Measurements from ENCODE around the gene FLNB.

The FLNB gene

GRCh38 chr3:58092521-58092920 is 84.3 kb downstream of the FLNB start:
- no peak; the same call in 1 of the 3 replicates for ATAC-seq
- no peak for TF ChIP-seq TOX (CRISPR knock-in tag; IDR thresholded peaks at IDR 0.05; ENCODE audit: borderline replicate concordance)
- no peak for TF ChIP-seq TCF4 (CRISPR knock-in tag; IDR thresholded peaks at IDR 0.05; ENCODE audit: borderline replicate concordance)

- TF ChIP-seq ZFP30 (CRISPR knock-in tag; IDR thresholded peaks at IDR 0.05): no peak
- TF ChIP-seq ZNF8 (CRISPR knock-in tag; IDR thresholded peaks at IDR 0.05): peak; percentile 96
- TF ChIP-seq ZFP3 (CRISPR knock-in tag; IDR thresholded peaks at IDR 0.05): 0 out of 2 replicates have a peak, but pooled peaks have one; percentile 29
- ATAC-seq: peak; percentile 62
These were observed 85.5 kb downstream of the FLNB start for GRCh38 chr3:58093574-58094195.

- ATAC-seq: no peak
- TF ChIP-seq PATZ1 (CRISPR knock-in tag; IDR thresholded peaks at IDR 0.05; ENCODE audit: borderline replicate concordance) (no peak), CSDC2 (CRISPR knock-in tag; IDR thresholded peaks at IDR 0.05) (no peak), ZNF70 (CRISPR knock-in tag; IDR thresholded peaks at IDR 0.05) (no peak), ZFP30 (CRISPR knock-in tag; IDR thresholded peaks at IDR 0.05) (no peak), CREB5 (CRISPR knock-in tag; IDR thresholded peaks at IDR 0.05; ENCODE audit: low read depth) (no peak), ZNF565 (CRISPR knock-in tag; conservative IDR thresholded peaks at IDR 0.05; ENCODE audit: low read depth) (no peak), PPARA (CRISPR knock-in tag; IDR thresholded peaks at IDR 0.05; ENCODE audit: borderline replicate concordance) (no peak), ZC3H10 (CRISPR knock-in tag; IDR thresholded peaks at IDR 0.05) (no peak), TOX (CRISPR knock-in tag; IDR thresholded peaks at IDR 0.05; ENCODE audit: borderline replicate concordance) (no peak), ESRRG (CRISPR knock-in tag; IDR thresholded peaks at IDR 0.05) (no peak), CSRNP3 (CRISPR knock-in tag; IDR thresholded peaks at IDR 0.05) (no peak), ZNF8 (CRISPR knock-in tag; IDR thresholded peaks at IDR 0.05) (no peak)
- TF ChIP-seq, protein P1, sequence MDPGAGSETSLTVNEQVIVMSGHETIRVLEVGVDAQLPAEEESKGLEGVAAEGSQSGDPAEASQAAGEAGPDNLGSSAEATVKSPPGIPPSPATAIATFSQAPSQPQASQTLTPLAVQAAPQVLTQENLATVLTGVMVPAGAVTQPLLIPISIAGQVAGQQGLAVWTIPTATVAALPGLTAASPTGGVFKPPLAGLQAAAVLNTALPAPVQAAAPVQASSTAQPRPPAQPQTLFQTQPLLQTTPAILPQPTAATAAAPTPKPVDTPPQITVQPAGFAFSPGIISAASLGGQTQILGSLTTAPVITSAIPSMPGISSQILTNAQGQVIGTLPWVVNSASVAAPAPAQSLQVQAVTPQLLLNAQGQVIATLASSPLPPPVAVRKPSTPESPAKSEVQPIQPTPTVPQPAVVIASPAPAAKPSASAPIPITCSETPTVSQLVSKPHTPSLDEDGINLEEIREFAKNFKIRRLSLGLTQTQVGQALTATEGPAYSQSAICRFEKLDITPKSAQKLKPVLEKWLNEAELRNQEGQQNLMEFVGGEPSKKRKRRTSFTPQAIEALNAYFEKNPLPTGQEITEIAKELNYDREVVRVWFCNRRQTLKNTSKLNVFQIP (CRISPR knock-in tag; IDR thresholded peaks at IDR 0.05; ENCODE audit: borderline replicate concordance, low read depth): no peak
- TF ChIP-seq, protein P2, sequence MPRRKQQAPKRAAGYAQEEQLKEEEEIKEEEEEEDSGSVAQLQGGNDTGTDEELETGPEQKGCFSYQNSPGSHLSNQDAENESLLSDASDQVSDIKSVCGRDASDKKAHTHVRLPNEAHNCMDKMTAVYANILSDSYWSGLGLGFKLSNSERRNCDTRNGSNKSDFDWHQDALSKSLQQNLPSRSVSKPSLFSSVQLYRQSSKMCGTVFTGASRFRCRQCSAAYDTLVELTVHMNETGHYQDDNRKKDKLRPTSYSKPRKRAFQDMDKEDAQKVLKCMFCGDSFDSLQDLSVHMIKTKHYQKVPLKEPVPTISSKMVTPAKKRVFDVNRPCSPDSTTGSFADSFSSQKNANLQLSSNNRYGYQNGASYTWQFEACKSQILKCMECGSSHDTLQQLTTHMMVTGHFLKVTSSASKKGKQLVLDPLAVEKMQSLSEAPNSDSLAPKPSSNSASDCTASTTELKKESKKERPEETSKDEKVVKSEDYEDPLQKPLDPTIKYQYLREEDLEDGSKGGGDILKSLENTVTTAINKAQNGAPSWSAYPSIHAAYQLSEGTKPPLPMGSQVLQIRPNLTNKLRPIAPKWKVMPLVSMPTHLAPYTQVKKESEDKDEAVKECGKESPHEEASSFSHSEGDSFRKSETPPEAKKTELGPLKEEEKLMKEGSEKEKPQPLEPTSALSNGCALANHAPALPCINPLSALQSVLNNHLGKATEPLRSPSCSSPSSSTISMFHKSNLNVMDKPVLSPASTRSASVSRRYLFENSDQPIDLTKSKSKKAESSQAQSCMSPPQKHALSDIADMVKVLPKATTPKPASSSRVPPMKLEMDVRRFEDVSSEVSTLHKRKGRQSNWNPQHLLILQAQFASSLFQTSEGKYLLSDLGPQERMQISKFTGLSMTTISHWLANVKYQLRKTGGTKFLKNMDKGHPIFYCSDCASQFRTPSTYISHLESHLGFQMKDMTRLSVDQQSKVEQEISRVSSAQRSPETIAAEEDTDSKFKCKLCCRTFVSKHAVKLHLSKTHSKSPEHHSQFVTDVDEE (CRISPR knock-in tag; IDR thresholded peaks at IDR 0.05): no peak
These were observed 86.4 kb downstream of the FLNB start for GRCh38 chr3:58094657-58095056.

GRCh38 chr3:58095603-58096138 is 87.4 kb downstream of the FLNB start:
- ATAC-seq: no peak
- TF ChIP-seq PPARA (CRISPR knock-in tag; IDR thresholded peaks at IDR 0.05; ENCODE audit: borderline replicate concordance): no peak
- TF ChIP-seq CSDC2 (CRISPR knock-in tag; IDR thresholded peaks at IDR 0.05): no peak
- TF ChIP-seq ZFP3 (CRISPR knock-in tag; IDR thresholded peaks at IDR 0.05): no peak
- TF ChIP-seq ZNF565 (CRISPR knock-in tag; conservative IDR thresholded peaks at IDR 0.05; ENCODE audit: low read depth): no peak
- no peak for TF ChIP-seq TCF4 (CRISPR knock-in tag; IDR thresholded peaks at IDR 0.05; ENCODE audit: borderline replicate concordance)
- TF ChIP-seq OSR1 (CRISPR knock-in tag; IDR thresholded peaks at IDR 0.05): no peak
- TF ChIP-seq RARB (CRISPR knock-in tag; IDR thresholded peaks at IDR 0.05): no peak
- TF ChIP-seq GLIS3 (CRISPR knock-in tag; IDR thresholded peaks at IDR 0.05): no peak
- TF ChIP-seq ZNF70 (CRISPR knock-in tag; IDR thresholded peaks at IDR 0.05): no peak

Data from SK-N-SH treated with all-trans-retinoic acid at 6 μM for 48 hours (cell line).